GM21360 (cell line): ENCODE results near the gene ADIPOR2.
"Not testable (repeated sequence)": the region's sequence is repeated elsewhere in the genome, so short reads cannot be mapped to it uniquely, and the experiment has no call there.

Experiments
- ATAC-seq: cut with Tn5 transposase; IDR thresholded peaks from one replicate; pipeline ENCODE4 v1.9.1; 2021; ENCODE audit warnings: mild to moderate bottlenecking, moderate library complexity; ENCODE audit not compliant: unreplicated experiment

ADIPOR2 gene

DNA sequence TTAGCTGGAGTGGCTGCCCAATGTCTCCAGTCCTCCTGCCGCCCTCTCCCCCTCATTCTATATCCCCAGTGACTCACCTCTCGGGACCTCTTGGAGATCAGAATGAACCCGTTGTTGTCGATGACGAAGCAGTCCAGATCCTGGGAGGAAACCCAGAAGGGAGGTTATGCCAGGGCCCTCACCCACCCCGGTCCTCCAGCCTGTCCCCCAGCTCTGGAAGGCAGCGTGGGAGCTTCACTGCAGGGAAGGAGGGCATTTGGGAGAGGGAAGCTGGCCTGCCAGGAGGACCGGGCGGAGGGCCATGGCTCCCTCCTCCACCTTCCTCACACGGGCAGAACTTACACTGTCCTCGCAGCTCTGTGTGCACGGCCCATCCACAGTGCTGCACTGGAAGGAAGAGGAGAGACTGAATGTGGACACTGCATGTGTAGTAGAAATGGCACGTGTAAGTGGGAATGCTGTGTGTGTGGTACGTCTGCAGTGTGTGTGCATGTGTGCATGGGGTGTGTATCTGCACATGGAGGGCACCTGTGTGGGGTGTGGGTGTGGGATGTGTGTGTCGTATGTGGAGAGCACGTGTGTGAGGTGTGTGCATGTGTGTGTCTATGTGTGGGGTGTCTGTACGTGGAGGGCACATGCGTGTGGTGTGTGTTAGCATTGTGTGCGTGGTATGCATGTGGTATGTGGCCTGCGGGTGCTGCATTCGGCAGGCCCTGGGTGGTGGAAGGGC lies 119.5 kb downstream of the ADIPOR2 start:
- no peak for ATAC-seq

DNA sequence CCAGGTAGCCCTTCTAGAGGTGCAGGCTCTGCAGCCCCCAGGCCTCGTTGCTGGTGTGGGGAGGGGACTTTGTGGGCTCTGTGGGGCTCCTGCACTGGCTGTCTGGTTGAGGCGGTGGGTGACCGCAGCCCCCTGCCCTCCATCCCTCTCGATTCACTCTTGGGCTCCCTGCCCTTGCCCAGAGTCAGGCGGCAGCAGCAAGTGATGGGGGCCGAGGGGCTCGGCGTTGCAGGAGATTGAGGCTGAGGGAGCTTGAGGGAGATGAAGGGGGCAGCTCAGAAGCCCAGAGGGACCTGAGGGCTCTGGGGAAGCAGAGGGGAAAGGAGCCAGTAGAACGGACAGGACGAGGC lies 120.0 kb downstream of the ADIPOR2 start:
- no peak for ATAC-seq

DNA sequence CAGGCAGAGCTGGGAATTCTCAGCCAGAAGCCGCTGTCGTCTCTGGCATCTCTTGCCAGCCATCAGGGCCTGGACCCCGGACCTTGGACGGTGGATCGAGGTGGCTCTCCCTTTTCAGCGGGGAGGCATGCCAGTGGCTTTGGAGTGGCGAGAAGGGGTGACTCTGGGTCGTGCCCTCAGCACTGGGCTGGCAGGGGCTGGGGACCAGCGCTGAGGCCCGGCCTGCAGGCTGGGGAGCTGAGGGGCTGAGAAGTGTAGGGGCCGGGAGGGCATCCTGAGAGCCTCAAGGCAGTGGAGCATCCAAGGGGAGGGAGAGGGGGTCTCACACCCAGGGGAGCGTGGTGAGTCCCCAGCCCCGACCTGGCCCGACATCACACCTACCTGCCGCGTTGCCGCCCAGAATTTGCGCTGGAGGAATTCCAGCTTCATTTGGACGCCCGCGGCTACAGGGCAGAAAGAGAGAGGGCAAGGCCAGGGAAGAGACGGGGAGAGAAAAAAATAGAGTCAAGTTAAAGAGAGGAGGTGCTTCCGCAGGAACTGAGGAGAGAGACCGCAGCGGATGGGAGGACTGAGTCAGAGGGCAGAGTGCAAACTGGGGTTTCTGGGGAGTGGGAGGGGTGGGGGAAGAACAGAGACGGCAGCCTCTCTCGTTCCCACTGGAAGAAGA lies 120.5 kb downstream of the ADIPOR2 start:
- ATAC-seq: no peak

DNA sequence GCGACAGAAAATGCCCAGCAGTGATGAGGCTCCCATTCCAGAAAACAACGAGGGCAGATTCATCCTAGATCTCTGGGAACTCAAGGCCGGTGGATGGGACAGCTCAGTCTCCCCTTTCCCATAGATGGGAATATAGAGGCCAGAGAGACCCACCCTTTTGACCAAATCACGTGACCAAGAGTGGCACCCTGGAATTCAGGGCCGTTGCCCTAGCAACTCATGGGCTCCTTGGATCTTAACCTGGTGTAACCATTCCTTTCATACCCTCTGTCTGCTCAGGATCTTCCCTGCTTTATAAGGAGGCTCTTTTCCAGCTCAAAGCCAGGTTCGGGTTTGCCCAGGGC lies 121.0 kb downstream of the ADIPOR2 start:
- ATAC-seq: no peak

DNA sequence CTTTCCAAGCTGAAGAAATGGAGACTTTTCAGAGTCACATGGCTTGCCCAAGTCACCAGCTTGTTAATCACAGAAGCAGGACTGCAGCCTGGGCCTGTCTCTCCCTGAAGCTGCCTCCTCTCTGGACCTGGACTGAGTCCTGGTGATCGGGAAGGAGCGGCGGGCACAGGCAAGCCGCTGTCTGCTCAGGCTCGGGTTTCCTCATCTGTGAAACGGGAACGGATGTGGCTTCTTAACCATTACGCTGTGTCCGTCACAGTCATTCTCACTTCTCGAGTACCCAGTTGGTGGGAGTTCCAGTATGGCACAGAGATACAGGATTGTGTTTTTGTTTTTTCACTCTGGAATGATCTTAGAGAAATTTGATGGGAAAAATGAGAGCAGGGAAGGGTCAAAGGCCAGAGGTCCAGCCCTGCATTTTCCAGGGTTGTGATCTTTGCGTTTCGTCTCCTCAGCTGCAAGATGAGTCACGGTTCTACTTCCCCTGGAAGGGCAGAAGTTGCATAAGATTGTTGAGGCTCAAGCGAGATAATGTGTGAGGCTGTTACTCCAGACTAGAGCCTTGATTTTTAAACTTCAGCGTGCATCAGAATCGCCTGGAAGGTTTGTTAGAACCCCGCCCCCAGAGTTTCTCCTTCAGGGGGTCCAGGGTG lies 121.9 kb downstream of the ADIPOR2 start:
- ATAC-seq: no peak

DNA sequence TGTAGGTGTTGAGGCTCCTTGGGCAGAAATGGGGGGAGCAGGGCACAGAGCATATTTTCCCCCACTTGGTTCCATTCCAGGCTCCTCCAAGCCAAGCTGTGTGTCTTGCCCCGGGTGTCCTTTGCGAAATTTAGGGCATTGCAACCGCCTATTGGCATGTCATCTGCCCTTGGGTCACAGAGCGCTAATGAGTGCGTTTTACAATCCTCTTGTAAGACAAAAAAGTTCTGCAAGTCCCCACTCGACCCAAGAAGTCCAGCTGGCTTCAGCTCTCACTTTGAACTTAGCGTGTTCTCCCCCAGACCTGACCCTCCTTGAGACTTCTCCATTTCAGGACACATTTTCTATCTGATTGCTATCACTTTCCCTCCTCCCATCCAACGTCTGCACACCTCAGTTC lies 123.4 kb downstream of the ADIPOR2 start:
- ATAC-seq: no peak

DNA sequence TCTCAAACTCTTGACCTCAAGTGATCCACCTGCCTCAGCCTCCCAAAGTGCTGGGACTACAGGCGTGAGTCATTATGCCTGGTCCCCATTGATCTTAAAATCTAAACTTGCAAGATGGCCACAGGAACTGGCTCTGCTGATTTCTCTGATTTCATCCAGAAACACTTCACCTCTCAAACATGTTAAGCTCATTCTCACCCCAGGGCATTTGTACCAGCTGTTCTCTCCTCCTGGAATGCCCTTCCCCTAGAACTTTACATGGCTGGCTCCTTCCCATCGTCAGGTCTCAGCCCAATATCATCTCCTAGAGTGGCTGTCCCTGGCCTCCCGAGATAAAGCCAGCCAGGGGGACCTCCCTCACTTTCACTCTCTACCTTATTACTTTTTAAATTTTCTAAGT lies 124.2 kb downstream of the ADIPOR2 start:
- ATAC-seq: no peak

DNA sequence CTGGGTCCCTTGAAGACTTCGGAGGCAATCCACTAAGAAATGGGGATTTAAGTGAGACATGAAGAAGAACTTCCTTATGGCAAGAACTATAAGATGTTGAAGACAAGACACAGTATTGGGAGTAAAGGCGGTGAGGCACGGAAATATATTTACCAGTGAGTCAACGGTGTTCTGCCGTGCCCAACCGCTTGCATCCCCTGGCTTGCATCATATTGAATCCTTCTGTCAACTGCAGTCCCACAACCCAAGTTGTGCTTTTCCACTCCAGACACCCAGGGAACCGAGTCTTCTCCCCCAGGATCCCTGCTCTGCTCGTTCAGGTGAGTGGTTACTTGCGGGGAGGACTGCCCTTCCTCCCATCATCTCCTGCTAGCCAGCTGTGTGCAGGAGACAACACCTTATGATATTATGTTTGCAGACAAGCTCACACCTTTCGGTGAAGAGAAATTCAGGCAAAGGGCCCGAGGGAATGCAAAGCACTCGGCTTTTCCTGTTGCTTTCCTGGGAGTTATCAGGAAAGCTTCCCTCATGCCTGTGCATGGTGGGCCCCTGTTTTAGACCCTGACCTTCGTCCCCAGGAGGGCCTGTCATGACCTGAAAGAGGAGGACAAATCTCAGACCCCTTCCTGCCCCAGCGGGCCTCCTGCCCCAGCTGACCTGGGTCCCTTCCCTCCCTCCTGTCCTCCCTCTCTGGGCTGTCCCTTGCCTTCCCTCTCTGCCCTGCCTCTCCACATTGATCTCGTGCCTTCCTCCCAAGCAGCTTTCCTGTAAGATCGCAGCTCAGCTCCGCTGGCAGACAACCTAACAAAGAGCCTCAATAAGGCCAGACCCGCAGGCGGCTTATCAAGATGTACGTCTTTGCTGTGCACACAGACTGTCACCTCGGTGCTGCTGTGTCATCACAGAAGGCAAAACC lies 125.2 kb downstream of the ADIPOR2 start:
- no peak for ATAC-seq

DNA sequence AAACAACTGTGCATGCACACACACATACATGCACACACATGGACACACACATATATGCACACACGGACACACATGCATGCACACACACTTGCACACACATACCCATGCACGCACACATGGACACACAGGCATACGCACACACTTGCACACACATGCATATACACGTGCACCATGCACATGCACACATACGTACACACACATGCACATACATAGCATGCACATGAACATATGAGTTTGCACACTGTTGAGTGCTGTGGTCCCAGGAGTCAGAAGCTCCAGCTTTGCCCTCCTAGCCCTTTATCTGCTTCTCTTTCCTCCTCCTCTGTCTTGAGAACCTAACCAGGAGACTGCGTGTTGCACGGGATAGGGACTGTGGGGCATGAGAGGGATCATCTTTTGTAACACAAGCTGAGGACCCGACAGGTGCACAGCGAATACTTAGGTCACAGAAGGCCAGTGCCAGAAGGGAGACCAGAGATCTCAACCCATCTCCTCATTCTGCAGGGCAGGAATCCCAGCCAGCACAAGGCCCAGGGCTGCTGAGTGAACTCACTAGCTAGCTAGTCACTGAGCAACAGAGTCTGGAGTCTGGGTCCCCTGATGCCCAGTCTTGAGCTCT lies 126.0 kb downstream of the ADIPOR2 start:
- no peak for ATAC-seq

DNA sequence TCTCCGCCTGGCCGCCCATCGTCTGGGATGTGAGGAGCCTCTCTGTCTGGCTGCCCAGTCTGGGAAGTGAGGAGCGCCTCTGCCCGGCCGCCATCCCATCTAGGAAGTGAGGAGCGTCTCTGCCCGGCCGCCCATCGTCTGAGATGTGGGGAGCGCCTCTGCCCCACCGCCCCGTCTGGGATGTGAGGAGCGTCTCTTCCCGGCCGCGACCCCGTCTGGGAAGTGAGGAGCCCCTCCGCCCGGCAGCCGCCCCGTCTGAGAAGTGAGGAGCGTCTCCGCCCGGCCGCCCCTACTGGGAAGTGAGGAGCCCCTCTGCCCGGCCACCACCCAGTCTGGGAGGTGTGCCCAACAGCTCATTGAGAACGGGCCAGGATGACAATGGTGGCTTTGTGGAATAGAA lies 127.1 kb downstream of the ADIPOR2 start:
- ATAC-seq: not testable (repeated sequence)

DNA sequence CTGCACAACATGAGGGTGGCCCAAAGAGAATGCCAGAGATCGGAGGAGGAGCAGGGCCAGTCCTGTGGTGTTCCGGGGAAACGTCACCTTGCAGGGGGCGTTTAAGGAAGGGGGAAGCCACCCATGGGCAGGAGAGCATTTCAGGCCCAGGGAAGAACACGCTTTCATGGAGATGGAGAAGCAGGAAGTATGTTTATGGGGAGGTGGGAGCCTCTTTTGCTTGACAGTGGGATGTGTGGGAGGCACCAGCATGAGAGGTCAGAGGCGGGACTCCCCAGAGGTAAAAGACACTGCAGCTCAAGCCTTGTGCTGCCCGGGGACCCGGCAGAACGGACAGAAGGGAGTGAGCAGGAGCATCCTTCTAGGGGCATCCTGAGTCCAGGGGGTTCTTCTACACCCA lies 128.2 kb downstream of the ADIPOR2 start:
- ATAC-seq: no peak

DNA sequence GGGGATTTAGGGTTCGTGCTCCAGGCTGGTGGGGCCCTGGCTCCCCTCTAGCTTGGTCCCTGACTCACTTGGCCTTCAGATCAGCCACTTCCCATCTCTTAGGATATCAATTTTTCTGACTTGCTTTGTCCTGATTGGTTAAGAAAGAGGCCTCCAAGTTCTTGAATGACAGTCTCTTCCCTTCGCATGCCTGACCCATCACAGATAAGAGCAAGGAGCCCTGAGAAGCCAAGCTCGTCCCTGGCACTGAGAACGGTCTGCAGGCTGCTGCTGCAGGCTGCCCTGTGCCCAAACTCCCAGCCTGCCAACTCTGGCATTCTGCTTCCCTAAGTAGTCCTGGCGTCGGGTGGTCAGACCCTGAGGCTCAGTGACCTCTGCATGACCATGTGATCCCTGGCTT lies 128.7 kb downstream of the ADIPOR2 start:
- no peak for ATAC-seq

DNA sequence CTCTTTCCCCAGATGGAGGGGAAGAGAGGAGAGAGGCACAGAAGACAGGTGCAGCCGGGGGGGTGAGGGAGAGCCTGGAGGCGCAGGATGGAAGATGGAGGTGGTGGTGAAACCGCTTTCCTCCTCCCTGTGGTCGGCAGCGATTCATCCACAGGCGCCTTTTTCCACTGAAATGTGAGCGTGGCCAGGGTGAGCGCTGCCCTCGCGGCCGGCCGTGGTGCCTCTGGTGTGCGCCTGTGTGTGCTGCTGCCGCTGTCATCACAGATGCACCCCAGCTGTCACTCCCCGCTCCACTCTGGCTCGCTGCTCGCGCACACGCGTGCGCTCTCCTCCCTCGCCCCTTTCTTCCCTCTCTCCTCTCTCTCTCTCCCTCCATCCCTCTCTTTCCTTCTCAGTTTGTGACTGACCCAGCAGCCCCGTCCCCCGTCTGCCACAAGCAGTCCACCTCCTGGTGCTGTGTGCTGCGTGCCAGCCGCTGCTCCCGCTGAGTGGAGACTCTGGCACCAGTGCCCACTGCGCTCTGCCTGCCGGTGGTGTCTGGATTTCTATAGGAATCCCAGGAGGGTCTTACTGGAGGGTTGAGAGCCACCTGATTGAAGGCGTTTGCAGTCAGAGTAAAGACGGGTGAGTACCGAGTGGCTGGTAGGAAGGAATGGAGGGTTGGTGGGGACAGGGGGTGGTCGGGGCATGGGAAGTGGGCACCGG lies 129.5 kb downstream of the ADIPOR2 start, which contains the start of gene LRTM2:
Gene LRTM2, plus strand, starts transcription at position 375 of the 705 bp plus-strand sequence. CDS start 7,584 bp downstream, outside the sequence.
- ATAC-seq: no peak

DNA sequence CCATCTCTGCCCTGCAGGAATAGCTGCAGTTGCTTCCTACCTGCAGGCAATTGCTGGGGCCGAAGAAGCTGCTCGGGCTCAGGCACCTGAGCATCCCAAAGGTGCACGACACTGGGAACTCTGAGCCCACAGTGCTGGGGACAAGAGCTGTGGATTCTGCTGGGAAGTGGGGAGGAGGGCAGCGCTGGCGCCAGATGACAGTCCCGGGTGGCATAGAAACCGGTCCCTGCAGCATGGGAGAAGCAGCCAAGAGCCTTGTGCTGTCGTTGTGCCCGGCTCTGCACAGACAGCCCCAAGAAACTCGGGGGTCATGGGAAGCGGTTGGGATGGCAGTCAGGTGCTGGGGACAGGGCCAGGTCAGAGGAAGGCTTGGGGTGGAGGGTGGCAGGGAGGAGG lies 130.0 kb downstream of the ADIPOR2 start:
- no peak for ATAC-seq

DNA sequence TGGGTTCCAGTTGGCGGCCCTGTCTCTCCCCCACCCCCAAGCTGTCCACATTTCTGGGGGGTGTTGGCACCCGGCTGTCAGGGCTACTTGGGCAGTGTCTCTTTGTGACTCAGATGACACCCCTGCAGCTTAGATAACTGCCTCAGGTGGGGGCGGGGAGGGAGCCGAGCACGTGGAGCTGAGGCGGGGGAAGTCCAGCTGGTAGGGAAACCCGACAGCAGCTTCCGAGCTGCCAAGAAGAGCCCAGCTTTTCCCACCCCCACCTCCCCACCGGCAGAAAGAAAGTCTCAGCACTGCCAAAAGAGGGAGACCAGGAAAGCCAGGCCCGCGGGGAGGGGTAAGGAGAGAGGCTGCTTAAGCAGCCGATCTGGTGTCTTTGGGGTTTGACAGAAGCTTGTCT lies 130.9 kb downstream of the ADIPOR2 start:
- ATAC-seq: no peak

DNA sequence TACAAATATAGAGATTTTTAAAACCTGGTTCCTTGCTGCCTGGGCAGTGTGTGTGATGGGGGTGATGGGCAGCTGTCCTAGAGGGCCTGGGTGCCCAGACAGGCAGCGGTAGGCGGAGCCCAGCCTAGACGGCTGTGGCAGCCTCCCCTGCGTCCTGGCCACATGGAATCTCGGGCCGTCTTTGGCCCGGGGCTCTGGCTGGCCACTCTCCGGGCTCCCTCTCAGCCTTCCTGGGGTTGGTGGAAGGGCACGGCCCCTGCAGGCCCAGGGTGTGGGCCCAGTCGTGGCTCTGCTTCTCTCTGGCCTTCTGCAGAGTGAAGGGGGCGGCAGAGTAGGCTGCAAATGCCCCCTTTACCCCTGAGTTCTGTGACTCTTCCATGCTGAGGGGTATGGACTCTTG lies 131.8 kb downstream of the ADIPOR2 start:
- no peak for ATAC-seq

DNA sequence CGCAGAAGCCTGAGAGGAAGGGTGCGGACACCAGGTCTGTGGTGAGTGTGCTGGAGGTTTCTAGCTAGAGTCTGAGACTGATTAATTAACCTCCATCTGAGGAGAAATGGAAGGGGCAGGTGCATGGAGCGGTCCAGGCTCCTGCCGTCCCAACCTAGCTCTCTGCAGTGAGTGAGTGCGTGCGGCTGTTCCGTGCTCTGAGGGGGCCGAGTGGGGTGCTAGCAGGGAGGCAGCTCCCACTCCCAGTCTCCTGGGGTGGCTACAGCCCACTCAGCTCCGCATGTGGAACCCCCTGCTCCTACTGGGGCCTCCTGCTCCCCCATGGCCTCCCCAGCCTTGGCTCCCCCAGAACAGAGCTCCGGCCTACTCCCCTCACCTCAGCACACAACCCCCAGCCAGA lies 132.4 kb downstream of the ADIPOR2 start:
- no peak for ATAC-seq

DNA sequence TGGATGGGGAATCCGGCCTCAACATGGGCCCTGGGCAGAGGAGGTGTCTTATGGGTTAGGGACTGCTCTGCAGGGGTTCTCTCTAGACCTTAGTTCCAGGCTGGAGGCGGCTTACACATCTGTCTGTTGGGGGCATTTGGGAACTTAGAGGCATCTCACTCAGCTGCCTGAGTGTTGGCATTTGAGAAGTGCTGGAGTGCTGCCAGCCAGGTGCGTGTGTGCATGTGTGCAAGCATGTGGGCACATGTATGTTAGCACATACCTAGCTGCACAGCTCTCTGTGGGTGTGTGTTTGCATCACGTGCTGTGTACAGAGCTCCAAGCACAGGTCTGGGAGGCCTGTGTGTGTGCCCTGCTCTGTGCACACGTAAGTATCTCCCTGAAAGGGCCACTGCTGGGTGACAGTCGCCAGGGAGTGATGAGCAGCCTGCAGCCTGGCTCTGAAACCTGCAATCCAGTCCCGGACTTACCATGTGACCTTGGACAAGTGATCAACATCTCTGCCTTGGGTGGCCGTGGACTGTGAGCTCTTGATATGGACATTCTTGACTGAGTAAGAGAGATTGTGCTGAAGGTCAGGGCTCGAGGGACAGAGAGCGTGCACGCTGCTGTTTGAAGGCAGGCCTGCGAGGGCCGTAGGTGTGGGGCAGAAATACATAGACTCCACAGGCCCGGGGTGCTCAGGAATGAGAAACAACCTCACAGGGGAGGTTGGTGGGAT lies 134.7 kb downstream of the ADIPOR2 start:
- no peak for ATAC-seq

DNA sequence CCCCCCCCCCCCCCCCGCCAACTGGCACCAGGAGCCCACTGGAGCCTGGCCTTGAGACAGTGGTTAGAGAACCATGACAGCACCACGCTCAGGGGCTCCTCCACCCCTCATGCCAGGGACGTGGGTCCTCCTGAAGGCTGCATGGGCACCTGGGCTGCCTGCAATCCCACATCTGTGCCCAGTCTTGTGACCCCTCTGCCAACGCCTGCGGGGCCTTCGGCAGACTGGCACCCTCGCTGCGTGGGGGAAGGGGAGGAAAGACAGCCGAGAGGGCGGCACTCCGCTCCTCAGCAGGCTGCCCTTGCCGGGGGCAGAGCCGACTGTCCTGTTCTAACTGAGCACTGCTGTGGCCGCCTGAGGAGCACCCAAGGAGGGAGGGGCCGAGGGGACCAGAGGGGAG lies 135.5 kb downstream of the ADIPOR2 start:
- no peak for ATAC-seq
